Measurements from ENCODE around the gene BNIP3. TPM values are rescaled to one million over a fixed set of nuclear protein-coding genes. Genes with fewer than 3 reads are reported as not detected.

Gene BNIP3
- total RNA-seq, 1 experiment from 2014 or later, result 37.5 TPM

DNA sequence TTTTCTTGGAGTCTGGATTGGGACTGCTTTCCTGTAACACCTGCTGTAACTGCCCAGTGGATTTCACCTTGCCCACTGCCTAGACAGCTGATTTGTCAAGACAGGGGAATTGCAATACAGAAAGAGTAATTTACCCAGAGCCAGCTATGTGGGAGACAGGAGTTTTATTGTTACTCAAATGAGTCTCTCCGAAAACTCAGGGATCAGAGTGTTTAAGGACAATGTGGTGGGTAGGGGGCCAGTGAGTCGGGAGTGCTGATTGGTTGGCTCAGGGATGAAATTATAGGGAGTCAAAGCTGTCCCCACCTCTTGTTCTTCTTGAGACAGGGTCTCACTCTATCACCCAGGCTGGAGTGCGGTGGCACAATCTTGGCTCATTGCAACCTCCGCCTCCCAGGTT is 25.2 kb upstream of the BNIP3 start:
- ChIA-PET POLR2A (no interaction called here), CTCF (no interaction called here), RAD21 (ENCODE audit: low non-redundant PET in 1 of 2, low total read pairs in 2 of 2, uncharacterized antibody in 2 of 2, unreplicated experiment in 2 of 2) (no interaction called here)
- BruUV-seq (replicated peaks), result no TSS peak
- Histone ChIP-seq H3K36me3 (ENCODE audit: control insufficient read depth in 1 of 2, insufficient read depth in 2 of 2, low read length in 2 of 2) (no peaks in the 10 kb centered on the region), H3K27ac (ENCODE audit: low read depth, low read length) (no peak overlapping the region), H3K79me2 (ENCODE audit: insufficient read depth, low read length) (no peaks in the 10 kb centered on the region), H3K9ac (ENCODE audit: low read length) (no peak overlapping the region), H3K9me2 (ENCODE audit: insufficient read depth) (no peaks in the 10 kb centered on the region), H3K9me3 (ENCODE audit: control insufficient read depth in 1 of 2, insufficient read depth in 1 of 2, low read depth in 1 of 2, low read length in 2 of 2) (no peaks in the 10 kb centered on the region), H3K4me1 (ENCODE audit: control insufficient read depth in 1 of 2, insufficient read depth in 2 of 2, low read length in 2 of 2) (no peaks in the 10 kb centered on the region; a peak in 1 of 4 replicates), H3K4me2 (ENCODE audit: low read length) (no peak overlapping the region), H3K27me3 (ENCODE audit: insufficient read depth, low read length) (no peaks in the 10 kb centered on the region), H4K20me1 (ENCODE audit: insufficient read depth) (no peaks in the 10 kb centered on the region), H3K4me3 (replicated peaks in 1 of 2; ENCODE audit: low read depth in 1 of 2, low read length in 2 of 2) (no peak overlapping the region), H2AFZ (ENCODE audit: low read depth, low read length, poor library complexity, severe bottlenecking) (no peak overlapping the region)
- ATAC-seq, result no peak
- TF ChIP-seq EZH2phosphoT487 (IDR thresholded peaks at IDR 0.05; ENCODE audit: borderline replicate concordance) (no peak), POLR2A (IDR thresholded peaks at IDR 0.05; ENCODE audit: borderline replicate concordance, extremely low read depth, insufficient read depth, insufficient read length) (no peak), SIN3A (IDR thresholded peaks at IDR 0.05; ENCODE audit: low read depth) (no peak), ZNF274 (IDR thresholded peaks at IDR 0.05; ENCODE audit: low read depth, low read length) (no peak), CBX3 (IDR thresholded peaks at IDR 0.05; ENCODE audit: low read depth) (no peak), SRF (IDR thresholded peaks at IDR 0.05; ENCODE audit: low read depth) (no peak), ZFX (IDR thresholded peaks at IDR 0.05) (no peak), EGR1 (IDR thresholded peaks at IDR 0.05; ENCODE audit: low read depth) (no peak), YY1 (IDR thresholded peaks at IDR 0.05; ENCODE audit: extremely low read depth, insufficient replicate concordance, low read depth, low read length) (no peak), EZH2 (IDR thresholded peaks at IDR 0.05) (no peak), JUND (IDR thresholded peaks at IDR 0.05) (no peak), FOSL1 (IDR thresholded peaks at IDR 0.05; ENCODE audit: low read depth) (no peak), RAD21 (IDR thresholded peaks at IDR 0.05; ENCODE audit: low read depth) (no peak), POLR2AphosphoS5 (IDR thresholded peaks at IDR 0.05; ENCODE audit: low read depth, low read length) (no peak)
- TF ChIP-seq, protein P1, sequence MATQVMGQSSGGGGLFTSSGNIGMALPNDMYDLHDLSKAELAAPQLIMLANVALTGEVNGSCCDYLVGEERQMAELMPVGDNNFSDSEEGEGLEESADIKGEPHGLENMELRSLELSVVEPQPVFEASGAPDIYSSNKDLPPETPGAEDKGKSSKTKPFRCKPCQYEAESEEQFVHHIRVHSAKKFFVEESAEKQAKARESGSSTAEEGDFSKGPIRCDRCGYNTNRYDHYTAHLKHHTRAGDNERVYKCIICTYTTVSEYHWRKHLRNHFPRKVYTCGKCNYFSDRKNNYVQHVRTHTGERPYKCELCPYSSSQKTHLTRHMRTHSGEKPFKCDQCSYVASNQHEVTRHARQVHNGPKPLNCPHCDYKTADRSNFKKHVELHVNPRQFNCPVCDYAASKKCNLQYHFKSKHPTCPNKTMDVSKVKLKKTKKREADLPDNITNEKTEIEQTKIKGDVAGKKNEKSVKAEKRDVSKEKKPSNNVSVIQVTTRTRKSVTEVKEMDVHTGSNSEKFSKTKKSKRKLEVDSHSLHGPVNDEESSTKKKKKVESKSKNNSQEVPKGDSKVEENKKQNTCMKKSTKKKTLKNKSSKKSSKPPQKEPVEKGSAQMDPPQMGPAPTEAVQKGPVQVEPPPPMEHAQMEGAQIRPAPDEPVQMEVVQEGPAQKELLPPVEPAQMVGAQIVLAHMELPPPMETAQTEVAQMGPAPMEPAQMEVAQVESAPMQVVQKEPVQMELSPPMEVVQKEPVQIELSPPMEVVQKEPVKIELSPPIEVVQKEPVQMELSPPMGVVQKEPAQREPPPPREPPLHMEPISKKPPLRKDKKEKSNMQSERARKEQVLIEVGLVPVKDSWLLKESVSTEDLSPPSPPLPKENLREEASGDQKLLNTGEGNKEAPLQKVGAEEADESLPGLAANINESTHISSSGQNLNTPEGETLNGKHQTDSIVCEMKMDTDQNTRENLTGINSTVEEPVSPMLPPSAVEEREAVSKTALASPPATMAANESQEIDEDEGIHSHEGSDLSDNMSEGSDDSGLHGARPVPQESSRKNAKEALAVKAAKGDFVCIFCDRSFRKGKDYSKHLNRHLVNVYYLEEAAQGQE (IDR thresholded peaks at IDR 0.05; ENCODE audit: low read depth), result no peak
- TF ChIP-seq, protein P2, sequence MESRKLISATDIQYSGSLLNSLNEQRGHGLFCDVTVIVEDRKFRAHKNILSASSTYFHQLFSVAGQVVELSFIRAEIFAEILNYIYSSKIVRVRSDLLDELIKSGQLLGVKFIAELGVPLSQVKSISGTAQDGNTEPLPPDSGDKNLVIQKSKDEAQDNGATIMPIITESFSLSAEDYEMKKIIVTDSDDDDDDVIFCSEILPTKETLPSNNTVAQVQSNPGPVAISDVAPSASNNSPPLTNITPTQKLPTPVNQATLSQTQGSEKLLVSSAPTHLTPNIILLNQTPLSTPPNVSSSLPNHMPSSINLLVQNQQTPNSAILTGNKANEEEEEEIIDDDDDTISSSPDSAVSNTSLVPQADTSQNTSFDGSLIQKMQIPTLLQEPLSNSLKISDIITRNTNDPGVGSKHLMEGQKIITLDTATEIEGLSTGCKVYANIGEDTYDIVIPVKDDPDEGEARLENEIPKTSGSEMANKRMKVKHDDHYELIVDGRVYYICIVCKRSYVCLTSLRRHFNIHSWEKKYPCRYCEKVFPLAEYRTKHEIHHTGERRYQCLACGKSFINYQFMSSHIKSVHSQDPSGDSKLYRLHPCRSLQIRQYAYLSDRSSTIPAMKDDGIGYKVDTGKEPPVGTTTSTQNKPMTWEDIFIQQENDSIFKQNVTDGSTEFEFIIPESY (IDR thresholded peaks at IDR 0.05; ENCODE audit: extremely low read depth, insufficient replicate concordance, low read length), result no peak
- TF ChIP-seq, protein P3, sequence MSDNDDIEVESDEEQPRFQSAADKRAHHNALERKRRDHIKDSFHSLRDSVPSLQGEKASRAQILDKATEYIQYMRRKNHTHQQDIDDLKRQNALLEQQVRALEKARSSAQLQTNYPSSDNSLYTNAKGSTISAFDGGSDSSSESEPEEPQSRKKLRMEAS (IDR thresholded peaks at IDR 0.05), result no peak
- TF ChIP-seq, protein P4, sequence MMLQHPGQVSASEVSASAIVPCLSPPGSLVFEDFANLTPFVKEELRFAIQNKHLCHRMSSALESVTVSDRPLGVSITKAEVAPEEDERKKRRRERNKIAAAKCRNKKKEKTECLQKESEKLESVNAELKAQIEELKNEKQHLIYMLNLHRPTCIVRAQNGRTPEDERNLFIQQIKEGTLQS (IDR thresholded peaks at IDR 0.05), result no peak
- DNase-seq (ENCODE audit: low read depth, low spot score), result no peak
- intact Hi-C loops (cut with micrococcal nuclease), result no loop called here

All from HCT116 (cell line).